ENCODE data around the gene SMARCC2. TPM values are rescaled to one million over a fixed set of nuclear protein-coding genes. Genes with fewer than 3 reads are reported as not detected.
"Not testable (repeated sequence)": the region's sequence is repeated elsewhere in the genome, so short reads cannot be mapped to it uniquely, and the experiment has no call there.

Gene SMARCC2
- polyA plus RNA-seq, 3 donors = 22.2 to 63.7 (median 43.5) TPM

DNA sequence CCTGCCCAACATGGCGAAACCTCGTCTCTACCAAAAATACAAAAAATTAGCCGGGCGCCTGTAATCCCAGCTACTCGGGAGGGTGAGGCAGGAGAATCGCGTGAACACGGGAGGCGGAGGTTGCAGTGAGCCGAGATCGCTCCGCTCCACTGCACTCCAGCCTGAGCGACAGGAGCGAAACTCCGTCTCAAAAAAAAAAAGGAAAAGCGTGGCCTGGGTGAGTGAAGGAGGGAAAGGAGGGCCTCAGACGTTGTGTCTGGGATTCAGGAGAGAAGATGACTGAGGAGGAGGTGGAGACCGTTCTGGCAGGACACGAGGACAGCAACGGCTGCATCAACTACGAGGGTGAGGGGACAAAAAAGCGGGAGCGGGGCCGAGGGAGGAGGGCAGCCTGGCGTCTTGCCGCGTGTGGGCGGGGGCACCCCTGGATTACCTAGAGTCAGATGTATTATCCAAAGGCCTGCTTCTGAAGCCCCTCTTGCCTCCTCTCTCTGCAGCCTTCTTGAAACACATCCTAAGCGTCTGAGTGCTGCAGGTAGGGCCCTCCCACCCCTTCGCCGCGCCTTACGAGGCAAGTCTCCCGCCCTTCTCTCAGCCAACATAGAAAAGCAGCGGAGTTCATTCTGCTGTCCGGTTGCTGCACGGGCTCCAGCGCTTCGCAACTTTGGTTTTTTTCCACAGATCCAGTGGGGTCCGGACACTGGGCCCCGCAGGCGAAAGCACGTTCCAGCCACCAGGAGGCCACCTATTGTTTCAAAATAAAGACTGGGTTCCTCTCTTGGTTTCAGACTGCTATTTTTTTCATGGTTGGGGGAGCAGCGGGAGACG, 31.9 kb downstream of the SMARCC2 start:
- H2AFZ ChIP-seq (ENCODE audit: insufficient read depth, low read depth, low read length, poor library complexity, severe bottlenecking) = peak overlapping the region; percentile 88
- WGBS (ENCODE audit: insufficient coverage) = 2% methylated on average over 34 of the region's 45 CpGs
- Mint-ChIP-seq H3K27me3 (ENCODE audit: low read depth in 3 of 3) (peaks cover 0 to 3% (median 2%) of the 10 kb centered on the region in 3 donors), H3K4me1 (peaks cover 47% of the 10 kb centered on the region), H3K4me3 (peak overlapping the region; percentile 97 to 99), H3K27ac (peak overlapping the region; percentile 97 to 99 (median 98)), H3K36me3 (peaks cover 28 to 30% of the 10 kb centered on the region in 2 donors), H3K9me3 (no peaks in the 10 kb centered on the region)
- intact Hi-C loops (cut with micrococcal nuclease) = loop anchor here (2.0 kb wide), 4 partner anchors 31 to 65 kb away; partner anchors contain the start of genes SMARCC2 (in 1 of the 2) and ZC3H10 (in 1 of the 2)
- H3K4me3 ChIP-seq (replicated peaks in 1 of 3; ENCODE audit: low read depth in 2 of 3, low read length in 3 of 3) = peak overlapping the region; percentile 35 to 96 (median 77)
- H3K9ac ChIP-seq (ENCODE audit: insufficient read depth, low read length, poor library complexity, severe bottlenecking) = peak overlapping the region; percentile 61
- no peaks in the 10 kb centered on the region for H3K9me3 ChIP-seq (replicated peaks in 1 of 2; ENCODE audit: control insufficient read depth in 1 of 2, insufficient read depth in 1 of 2, low read length in 2 of 2)
- peak; percentile 68 to 76 (median 69) for DNase-seq
- peak overlapping the region; percentile 86 for H3K4me2 ChIP-seq (replicated peaks; ENCODE audit: extremely low read depth, low read length, poor library complexity, severe bottlenecking)
- H3K27me3 ChIP-seq (ENCODE audit: control insufficient read depth in 2 of 2, insufficient read depth in 2 of 2, low read length in 2 of 2) = no peaks in the 10 kb centered on the region
- peaks cover 38% of the 10 kb centered on the region for H4K20me1 ChIP-seq (ENCODE audit: insufficient read depth, low read length)
- H3K36me3 ChIP-seq (replicated peaks in 1 of 2; ENCODE audit: control insufficient read depth in 1 of 2, insufficient read depth in 2 of 2, low read length in 2 of 2) = peaks cover 27 to 28% of the 10 kb centered on the region in 2 donors
- peaks cover 50% of the 10 kb centered on the region for H3K79me2 ChIP-seq (ENCODE audit: insufficient read depth, low read length)
- H3K27ac ChIP-seq (ENCODE audit: low read depth in 1 of 2, low read length in 2 of 2) = peak overlapping the region; percentile 80 to 90
- H3K4me1 ChIP-seq (ENCODE audit: control insufficient read depth in 1 of 2, insufficient read depth in 2 of 2, low read length in 2 of 2) = peaks cover 43 to 53% of the 10 kb centered on the region in 2 donors
- TF ChIP-seq, protein P1, sequence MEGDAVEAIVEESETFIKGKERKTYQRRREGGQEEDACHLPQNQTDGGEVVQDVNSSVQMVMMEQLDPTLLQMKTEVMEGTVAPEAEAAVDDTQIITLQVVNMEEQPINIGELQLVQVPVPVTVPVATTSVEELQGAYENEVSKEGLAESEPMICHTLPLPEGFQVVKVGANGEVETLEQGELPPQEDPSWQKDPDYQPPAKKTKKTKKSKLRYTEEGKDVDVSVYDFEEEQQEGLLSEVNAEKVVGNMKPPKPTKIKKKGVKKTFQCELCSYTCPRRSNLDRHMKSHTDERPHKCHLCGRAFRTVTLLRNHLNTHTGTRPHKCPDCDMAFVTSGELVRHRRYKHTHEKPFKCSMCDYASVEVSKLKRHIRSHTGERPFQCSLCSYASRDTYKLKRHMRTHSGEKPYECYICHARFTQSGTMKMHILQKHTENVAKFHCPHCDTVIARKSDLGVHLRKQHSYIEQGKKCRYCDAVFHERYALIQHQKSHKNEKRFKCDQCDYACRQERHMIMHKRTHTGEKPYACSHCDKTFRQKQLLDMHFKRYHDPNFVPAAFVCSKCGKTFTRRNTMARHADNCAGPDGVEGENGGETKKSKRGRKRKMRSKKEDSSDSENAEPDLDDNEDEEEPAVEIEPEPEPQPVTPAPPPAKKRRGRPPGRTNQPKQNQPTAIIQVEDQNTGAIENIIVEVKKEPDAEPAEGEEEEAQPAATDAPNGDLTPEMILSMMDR (IDR thresholded peaks at IDR 0.05) = peak; percentile 58

DNA sequence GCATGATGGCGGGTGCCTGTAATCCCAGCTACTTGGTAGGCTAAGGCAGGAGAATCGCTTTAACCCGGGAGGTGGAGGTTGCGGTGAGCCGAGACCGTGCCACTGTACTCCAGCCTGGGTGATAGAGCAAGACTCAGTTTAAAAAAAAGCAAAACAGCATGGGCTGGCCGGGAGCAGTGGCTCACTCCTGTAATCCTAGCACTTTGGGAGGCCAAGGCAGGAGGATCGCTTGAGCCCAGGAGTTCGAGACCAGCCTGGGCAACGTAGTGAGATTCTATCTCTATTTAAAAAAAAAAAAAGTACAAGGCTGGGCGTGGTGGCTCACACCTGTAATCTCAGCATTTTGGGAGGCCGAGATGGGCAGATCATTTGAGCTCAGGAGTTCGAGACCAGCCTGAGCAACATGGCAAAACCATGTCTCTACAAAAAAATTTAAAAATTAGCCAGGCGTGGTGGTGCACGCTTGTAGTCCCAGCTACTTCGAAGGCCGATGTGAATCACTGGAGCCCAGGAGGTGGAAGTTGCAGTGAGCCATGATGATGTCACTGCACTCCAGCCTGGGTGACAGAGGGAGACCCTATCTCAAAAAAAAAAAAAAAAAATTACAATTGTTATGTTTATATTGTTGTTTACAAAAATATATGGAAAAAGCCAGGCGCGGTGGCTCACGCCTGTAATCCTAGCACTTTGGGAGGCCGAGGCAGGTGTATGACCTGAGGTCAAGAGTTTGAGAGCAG, 32.7 kb downstream of the SMARCC2 start:
- Mint-ChIP-seq H3K4me1 (peaks cover 49% of the 10 kb centered on the region), H3K4me3 (peak overlapping the region; percentile 97 to 99), H3K27ac (peak overlapping the region; percentile 50 to 99 (median 98)), H3K36me3 (peaks cover 21 to 23% of the 10 kb centered on the region in 2 donors)
- peak overlapping the region; percentile 88 for H2AFZ ChIP-seq (ENCODE audit: insufficient read depth, low read depth, low read length, poor library complexity, severe bottlenecking)
- H3K4me2 ChIP-seq (replicated peaks; ENCODE audit: extremely low read depth, low read length, poor library complexity, severe bottlenecking) = peak overlapping the region; percentile 86
- H3K27me3 Mint-ChIP-seq (ENCODE audit: low read depth in 3 of 3); H3K9me3 ChIP-seq (replicated peaks in 1 of 2; ENCODE audit: control insufficient read depth in 1 of 2, insufficient read depth in 1 of 2, low read length in 2 of 2); intact Hi-C loops (cut with micrococcal nuclease); H3K9me3 Mint-ChIP-seq; H3K27me3 ChIP-seq (ENCODE audit: control insufficient read depth in 2 of 2, insufficient read depth in 2 of 2, low read length in 2 of 2): not testable (repeated sequence)
- 100% methylated on average over 10 of the region's 21 CpGs for WGBS (ENCODE audit: insufficient coverage)
- peaks cover 30% of the 10 kb centered on the region for H4K20me1 ChIP-seq (ENCODE audit: insufficient read depth, low read length)
- peaks cover 45% of the 10 kb centered on the region for H3K79me2 ChIP-seq (ENCODE audit: insufficient read depth, low read length)
- peaks cover 47 to 57% of the 10 kb centered on the region in 2 donors for H3K4me1 ChIP-seq (ENCODE audit: control insufficient read depth in 1 of 2, insufficient read depth in 2 of 2, low read length in 2 of 2)
- peak overlapping the region in 1 of 2 donors; percentile 80 for H3K27ac ChIP-seq (ENCODE audit: low read depth in 1 of 2, low read length in 2 of 2)
- peak in 2 of 3 donors; percentile 17 to 64 for DNase-seq
- H3K36me3 ChIP-seq (replicated peaks in 1 of 2; ENCODE audit: control insufficient read depth in 1 of 2, insufficient read depth in 2 of 2, low read length in 2 of 2) = peaks cover 19 to 21% of the 10 kb centered on the region in 2 donors
- H3K9ac ChIP-seq (ENCODE audit: insufficient read depth, low read length, poor library complexity, severe bottlenecking) = peak overlapping the region; percentile 61
- peak overlapping the region; percentile 35 to 96 (median 77) for H3K4me3 ChIP-seq (replicated peaks in 1 of 3; ENCODE audit: low read depth in 2 of 3, low read length in 3 of 3)

Data from CD14-positive monocyte (primary cell).